Measurements from ENCODE around the gene SERINC5. TPM values are rescaled to one million over a fixed set of nuclear protein-coding genes. Genes with fewer than 3 reads are reported as not detected.
A peak's percentile ranks its signal among the peaks of the same experiment; 100 is the strongest.

The SERINC5 gene
- total and polyA plus RNA-seq, 2 of the 4 experiments (the other 2 are of a cell fraction) = 5.0 to 8.1 TPM

DNA sequence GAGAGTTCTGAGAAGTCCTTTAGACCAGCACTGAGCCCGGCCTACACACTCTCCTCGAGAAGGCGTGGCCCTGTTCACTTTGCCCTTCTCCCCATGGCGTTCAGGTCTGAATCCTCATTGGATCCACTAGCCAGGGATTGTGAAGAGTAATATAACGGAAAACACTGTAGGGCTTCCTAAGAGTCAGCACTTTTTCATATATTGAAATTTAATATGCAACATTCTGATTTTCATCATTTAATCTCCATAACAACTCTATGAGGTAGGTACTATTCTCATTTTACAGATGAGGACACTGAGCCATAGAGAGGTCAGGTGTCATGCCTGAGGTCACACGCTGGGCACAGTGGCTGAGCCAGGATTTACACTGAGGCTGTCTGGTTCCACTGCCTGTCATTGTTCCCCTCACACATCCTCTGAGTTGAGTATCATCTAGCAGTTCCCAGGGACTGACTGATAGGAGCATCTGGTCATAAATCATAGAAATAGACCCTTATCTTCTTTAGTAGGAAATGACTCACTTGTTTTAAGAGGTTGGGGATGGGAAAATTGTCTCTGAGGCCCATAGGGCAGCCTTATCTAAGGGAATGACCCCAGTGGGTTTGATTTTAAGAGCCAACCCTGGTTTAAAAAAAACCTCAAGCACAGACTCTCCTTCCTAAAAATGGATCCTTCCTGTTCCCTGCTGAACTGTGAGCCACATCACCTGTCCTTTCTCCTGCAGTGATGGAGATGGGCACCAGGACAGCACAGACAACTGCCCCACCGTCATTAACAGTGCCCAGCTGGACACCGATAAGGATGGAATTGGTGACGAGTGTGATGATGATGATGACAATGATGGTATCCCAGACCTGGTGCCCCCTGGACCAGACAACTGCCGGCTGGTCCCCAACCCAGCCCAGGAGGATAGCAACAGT is 179.5 kb downstream of the SERINC5 start:
- H2BK120ac ChIP-seq (ENCODE audit: low read depth, low read length) = no peak overlapping the region
- no peak overlapping the region for H2BK20ac ChIP-seq (ENCODE audit: low read depth, low read length)
- POLR2A ChIA-PET (ENCODE audit: unreplicated experiment) = no interaction called here
- BruUV-seq (replicated peaks) = no TSS peak
- H3K79me1 ChIP-seq (ENCODE audit: low read depth in 1 of 2, low read length in 2 of 2) = no peaks in the 10 kb centered on the region
- H3K9ac ChIP-seq (ENCODE audit: low read depth, low read length) = no peak overlapping the region
- H3K18ac ChIP-seq (ENCODE audit: low read depth, low read length) = no peak overlapping the region
- H3K9me1 ChIP-seq (ENCODE audit: insufficient read depth, low read length) = peaks cover 2% of the 10 kb centered on the region; the same call in 1 of the 2 replicates
- TF ChIP-seq BHLHE40 (IDR thresholded peaks at IDR 0.05; ENCODE audit: low read depth, low read length) (no peak), RCOR1 (IDR thresholded peaks at IDR 0.05; ENCODE audit: insufficient replicate concordance, low read length) (no peak), FOS (IDR thresholded peaks at IDR 0.05; ENCODE audit: low read depth, low read length) (no peak), POLR2A (IDR thresholded peaks at IDR 0.05; ENCODE audit: low read depth, low read length) (no peak), MAZ (IDR thresholded peaks at IDR 0.05; ENCODE audit: borderline replicate concordance, low read depth, low read length) (no peak), CHD1 (IDR thresholded peaks at IDR 0.05; ENCODE audit: low read depth, low read length) (no peak), MAFK (IDR thresholded peaks at IDR 0.05; ENCODE audit: low read depth, low read length) (no peak), NFE2L2 (IDR thresholded peaks at IDR 0.05; ENCODE audit: low read depth, low read length) (no peak), RFX5 (IDR thresholded peaks at IDR 0.05; ENCODE audit: low read depth, low read length) (no peak), MXI1 (IDR thresholded peaks at IDR 0.05; ENCODE audit: borderline replicate concordance, low read depth, low read length) (no peak)
- TF ChIP-seq, protein P1, sequence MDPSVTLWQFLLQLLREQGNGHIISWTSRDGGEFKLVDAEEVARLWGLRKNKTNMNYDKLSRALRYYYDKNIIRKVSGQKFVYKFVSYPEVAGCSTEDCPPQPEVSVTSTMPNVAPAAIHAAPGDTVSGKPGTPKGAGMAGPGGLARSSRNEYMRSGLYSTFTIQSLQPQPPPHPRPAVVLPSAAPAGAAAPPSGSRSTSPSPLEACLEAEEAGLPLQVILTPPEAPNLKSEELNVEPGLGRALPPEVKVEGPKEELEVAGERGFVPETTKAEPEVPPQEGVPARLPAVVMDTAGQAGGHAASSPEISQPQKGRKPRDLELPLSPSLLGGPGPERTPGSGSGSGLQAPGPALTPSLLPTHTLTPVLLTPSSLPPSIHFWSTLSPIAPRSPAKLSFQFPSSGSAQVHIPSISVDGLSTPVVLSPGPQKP (IDR thresholded peaks at IDR 0.05; ENCODE audit: borderline replicate concordance, low read depth, low read length) = no peak
- TF ChIP-seq, protein P2, sequence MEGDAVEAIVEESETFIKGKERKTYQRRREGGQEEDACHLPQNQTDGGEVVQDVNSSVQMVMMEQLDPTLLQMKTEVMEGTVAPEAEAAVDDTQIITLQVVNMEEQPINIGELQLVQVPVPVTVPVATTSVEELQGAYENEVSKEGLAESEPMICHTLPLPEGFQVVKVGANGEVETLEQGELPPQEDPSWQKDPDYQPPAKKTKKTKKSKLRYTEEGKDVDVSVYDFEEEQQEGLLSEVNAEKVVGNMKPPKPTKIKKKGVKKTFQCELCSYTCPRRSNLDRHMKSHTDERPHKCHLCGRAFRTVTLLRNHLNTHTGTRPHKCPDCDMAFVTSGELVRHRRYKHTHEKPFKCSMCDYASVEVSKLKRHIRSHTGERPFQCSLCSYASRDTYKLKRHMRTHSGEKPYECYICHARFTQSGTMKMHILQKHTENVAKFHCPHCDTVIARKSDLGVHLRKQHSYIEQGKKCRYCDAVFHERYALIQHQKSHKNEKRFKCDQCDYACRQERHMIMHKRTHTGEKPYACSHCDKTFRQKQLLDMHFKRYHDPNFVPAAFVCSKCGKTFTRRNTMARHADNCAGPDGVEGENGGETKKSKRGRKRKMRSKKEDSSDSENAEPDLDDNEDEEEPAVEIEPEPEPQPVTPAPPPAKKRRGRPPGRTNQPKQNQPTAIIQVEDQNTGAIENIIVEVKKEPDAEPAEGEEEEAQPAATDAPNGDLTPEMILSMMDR (conservative IDR thresholded peaks at IDR 0.05; ENCODE audit: low read depth, low read length) = no peak; the same call in 1 of the 2 replicates
- TF ChIP-seq, protein P3, sequence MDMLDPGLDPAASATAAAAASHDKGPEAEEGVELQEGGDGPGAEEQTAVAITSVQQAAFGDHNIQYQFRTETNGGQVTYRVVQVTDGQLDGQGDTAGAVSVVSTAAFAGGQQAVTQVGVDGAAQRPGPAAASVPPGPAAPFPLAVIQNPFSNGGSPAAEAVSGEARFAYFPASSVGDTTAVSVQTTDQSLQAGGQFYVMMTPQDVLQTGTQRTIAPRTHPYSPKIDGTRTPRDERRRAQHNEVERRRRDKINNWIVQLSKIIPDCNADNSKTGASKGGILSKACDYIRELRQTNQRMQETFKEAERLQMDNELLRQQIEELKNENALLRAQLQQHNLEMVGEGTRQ (IDR thresholded peaks at IDR 0.05; ENCODE audit: low read depth, low read length) = no peak
- no peak overlapping the region for H2BK5ac ChIP-seq (ENCODE audit: low read depth, low read length, poor library complexity, severe bottlenecking)
- in situ Hi-C loops (cut with MboI; ENCODE audit: low sequenced_read_pairs) (no loop called here), intact Hi-C loops (cut with micrococcal nuclease) (no loop called here), dilution Hi-C loops (cut with HindIII; ENCODE audit: low sequenced_read_pairs, unreplicated experiment) (no loop called here)
- no peak for ATAC-seq (ENCODE audit: low read depth)
- no peak overlapping the region for H2AK9ac ChIP-seq (replicated peaks; ENCODE audit: low read depth, low read length, poor library complexity)
- H4K5ac ChIP-seq (ENCODE audit: low read depth, low read length) = no peak overlapping the region
- no peak overlapping the region for H2BK15ac ChIP-seq (ENCODE audit: low read depth, low read length)
- H4K8ac ChIP-seq (ENCODE audit: low read depth in 2 of 2, low read length in 2 of 2) = no peak overlapping the region
- H3K4me2 ChIP-seq (ENCODE audit: low read depth, low read length) = no peak overlapping the region
- no peak overlapping the region for H3K4me3 ChIP-seq (ENCODE audit: insufficient read depth, low read depth, low read length)
- H3K36me3 ChIP-seq (ENCODE audit: control insufficient read depth, insufficient read depth, low read length) = no peaks in the 10 kb centered on the region
- H3K9me3 ChIP-seq (ENCODE audit: control insufficient read depth, insufficient read depth, low read length) = no peaks in the 10 kb centered on the region
- no peak overlapping the region for H3K4ac ChIP-seq (ENCODE audit: low read depth, low read length)
- no peak overlapping the region for H4K91ac ChIP-seq (ENCODE audit: insufficient read depth, low read depth, low read length)
- DNase-seq = peak; percentile 19
- peaks cover 3% of the 10 kb centered on the region for H3K27me3 ChIP-seq (ENCODE audit: control insufficient read depth, insufficient read depth, low read length)
- H3K4me1 ChIP-seq (ENCODE audit: control insufficient read depth, insufficient read depth, low read length) = no peaks in the 10 kb centered on the region
- WGBS, 2 experiments (ENCODE audit: extremely low coverage in 2 of 2, insufficient read length in 1 of 2) = 78% methylated on average over 4 of the region's 10 CpGs; no CpG with 5 or more reads in 1 of the 2 experiments
- H2AFZ ChIP-seq (replicated peaks; ENCODE audit: low read length, poor library complexity) = no peak overlapping the region
- no peak overlapping the region for H3K56ac ChIP-seq (ENCODE audit: extremely low read depth, insufficient read depth, low read length)
- no peaks in the 10 kb centered on the region for H4K20me1 ChIP-seq (ENCODE audit: insufficient read depth, low read length)
- H3K23ac ChIP-seq (ENCODE audit: low read depth, low read length) = no peak overlapping the region
- H3K14ac ChIP-seq (replicated peaks; ENCODE audit: low read depth, low read length) = no peak overlapping the region
- no peak overlapping the region; the same call in 1 of the 2 replicates for H2AK5ac ChIP-seq (ENCODE audit: low read depth, low read length)
- CTCF ChIA-PET = no interaction called here
- no peak overlapping the region for H3K27ac ChIP-seq (ENCODE audit: insufficient read depth, low read length)
